Calu3 (cell line): ENCODE data around the gene PDZD7. TPM values are rescaled to one million over a fixed set of nuclear protein-coding genes. Genes with fewer than 3 reads are reported as not detected.
A peak's percentile ranks its signal among the peaks of the same experiment; 100 is the strongest.

Experiments
- Bru-seq: library from RNA; stranded (reverse); fragments of 400-500 nt; gene quantifications from one replicate; lab custom pipeline; 2021; lab: Mats Ljungman, UMichigan
- BruChase-seq, 2 experiments: library from RNA; stranded (reverse); fragments of 400-500 nt; gene quantifications; one replicate each; lab custom pipeline; 2021; lab: Mats Ljungman, UMichigan
- BruUV-seq: library from RNA; stranded (reverse); fragments of 400-500 nt; replicated peaks from 2 replicates; lab custom pipeline; 2021; lab: Mats Ljungman, UMichigan
- CTCF ChIA-PET: fragments of 300-600 bp; sonication (Branson Sonifier 250); formaldehyde crosslinking; loops from one replicate; lab custom pipeline; 2022; ENCODE audit warnings: antibody characterized with exemption; lab: Charles Lee
- DNase-seq: peaks from one replicate; pipeline ENCODE4 v3.0.0; 2022
- H3K27ac Mint-ChIP-seq: one replicate; pipeline ENCODE4 v1.8.0; 2022; ENCODE audit warnings: mixed read lengths; ENCODE audit not compliant: unreplicated experiment
- H3K27me3 Mint-ChIP-seq: one replicate; pipeline ENCODE4 v1.8.0; 2022; ENCODE audit warnings: mixed read lengths; ENCODE audit not compliant: unreplicated experiment
- H3K36me3 Mint-ChIP-seq: one replicate; pipeline ENCODE4 v1.8.0; 2022; ENCODE audit warnings: mild to moderate bottlenecking, moderate library complexity, mixed read lengths; ENCODE audit not compliant: insufficient read depth, unreplicated experiment
- H3K4me1 Mint-ChIP-seq: one replicate; pipeline ENCODE4 v1.8.0; 2022; ENCODE audit warnings: mild to moderate bottlenecking, low read depth, mixed read lengths; ENCODE audit not compliant: unreplicated experiment
- H3K4me3 Mint-ChIP-seq: one replicate; pipeline ENCODE4 v1.8.0; 2022; ENCODE audit warnings: mild to moderate bottlenecking, low read depth, moderate library complexity, mixed read lengths; ENCODE audit not compliant: unreplicated experiment
- H3K9me3 Mint-ChIP-seq: one replicate; pipeline ENCODE4 v1.8.0; 2022; ENCODE audit warnings: low read depth, mixed read lengths; ENCODE audit not compliant: unreplicated experiment
- CTCF ChIP-seq: fragments of 200-600 bp; IDR thresholded peaks from one replicate; pipeline ENCODE4 v1.8.0; 2022; ENCODE audit warnings: antibody characterized with exemption; ENCODE audit not compliant: unreplicated experiment
- intact Hi-C: fragments of 100-400 bp; cut with micrococcal nuclease; formaldehyde crosslinking; loops from one replicate; pipeline ENCODE4 v1.10.0; 2022; ENCODE audit not compliant: unreplicated experiment
- long read RNA-seq: library from polyadenylated mRNA; stranded (forward); transcript quantifications from one replicate; pipeline ENCODE4 v2.0.0, GENCODE V29; 2022
- total RNA-seq: library from RNA; stranded (reverse); gene quantifications from 2 replicates; pipeline ENCODE4 v1.2.3, GENCODE V29; 2022

Gene PDZD7
- total RNA-seq, result 1.2 and 1.3 TPM in 2 replicates
- Bru-seq, nascent RNA, result percentile 25 among the genes with signal in this experiment
- percentile 24 among the genes with signal in this experiment for BruChase-seq, experiment 1, labeled RNA remaining after a 6-hour chase
- BruChase-seq, experiment 2, labeled RNA remaining after a 2-hour chase, result percentile 29 among the genes with signal in this experiment
- long read RNA-seq, partial matches to known transcripts, result 2 of 4 reads
- long read RNA-seq, other reads (novel, unspliced or antisense), result 1 of 4 reads

GRCh38 chr10:101031128-101031795, at the start of gene PDZD7, which contains the start of gene SFXN3:
Gene PDZD7 (minus strand): TSS chr10:101031129. CDS start chr10:101030219, 910 bp downstream.
Gene SFXN3 (plus strand): TSS chr10:101031234. CDS start chr10:101034695, 3,461 bp downstream.
- CTCF ChIA-PET, result interaction anchor here (0.6 to 1.7 kb wide), 5 partner anchors 10 to 100 kb away, joined by 3 to 10 read pairs (median 6); partner anchors contain the start of gene TLX1
- no TSS peak for BruUV-seq
- intact Hi-C loops, result no loop called here

GRCh38 chr10:101079874-101080273, 48.9 kb upstream of the PDZD7 start:
- intact Hi-C loops, result no loop called here
- Mint-ChIP-seq H3K27me3 (peaks cover 89% of the 10 kb centered on the region), H3K4me1 (no peaks in the 10 kb centered on the region), H3K27ac (no peak overlapping the region), H3K9me3 (no peaks in the 10 kb centered on the region), H3K4me3 (no peak overlapping the region), H3K36me3 (peaks cover 3% of the 10 kb centered on the region)
- CTCF ChIA-PET, result interaction anchor here (0.8 kb wide), 1 partner anchor 30 kb away, joined by 3 read pairs; no protein-coding TSS in a partner anchor
- no peak for DNase-seq
- BruUV-seq, result no TSS peak
- TF ChIP-seq CTCF, result no peak

More at GRCh38 chr10:101031128-101031795, at the start of gene PDZD7, which contains the start of gene SFXN3:
- peaks cover 8% of the 10 kb centered on the region for H3K4me1 Mint-ChIP-seq
- H3K27me3 Mint-ChIP-seq, result no peaks in the 10 kb centered on the region
- peaks cover 34% of the 10 kb centered on the region for H3K36me3 Mint-ChIP-seq
- peak within 1 kb of the TSS; percentile 73 for H3K27ac Mint-ChIP-seq
- no peak for TF ChIP-seq CTCF
- H3K9me3 Mint-ChIP-seq, result no peaks in the 10 kb centered on the region
- DNase-seq, result peak; percentile 95
- peak within 1 kb of the TSS; percentile 78 for H3K4me3 Mint-ChIP-seq

GRCh38 chr10:101076630-101077029, 45.7 kb upstream of the PDZD7 start:
- H3K4me1 Mint-ChIP-seq, result peaks cover 8% of the 10 kb centered on the region
- no peak overlapping the region for H3K4me3 Mint-ChIP-seq
- no TSS peak for BruUV-seq
- no peaks in the 10 kb centered on the region for H3K9me3 Mint-ChIP-seq
- no peak for DNase-seq
- TF ChIP-seq CTCF, result no peak
- peaks cover 93% of the 10 kb centered on the region for H3K27me3 Mint-ChIP-seq
- H3K36me3 Mint-ChIP-seq, result peaks cover 3% of the 10 kb centered on the region
- CTCF ChIA-PET, result interaction anchor here (0.5 to 1.0 kb wide), 2 partner anchors 10 to 262 kb away, joined by 3 read pairs; no protein-coding TSS in a partner anchor
- no peak overlapping the region for H3K27ac Mint-ChIP-seq
- intact Hi-C loops, result no loop called here

- BruUV-seq, result no TSS peak
- intact Hi-C loops, result no loop called here
These were observed 44.8 kb upstream of the PDZD7 start for GRCh38 chr10:101075775-101076174.

More at GRCh38 chr10:101075775-101076174, 44.8 kb upstream of the PDZD7 start:
- CTCF ChIA-PET, result interaction anchor here (0.7 to 1.0 kb wide), 2 partner anchors 9 to 26 kb away, joined by 3 to 4 read pairs; no protein-coding TSS in a partner anchor
- no peak overlapping the region for H3K27ac Mint-ChIP-seq
- peaks cover 8% of the 10 kb centered on the region for H3K4me1 Mint-ChIP-seq
- no peak for DNase-seq
- H3K27me3 Mint-ChIP-seq, result peaks cover 87% of the 10 kb centered on the region
- no peak overlapping the region for H3K4me3 Mint-ChIP-seq
- H3K9me3 Mint-ChIP-seq, result no peaks in the 10 kb centered on the region
- H3K36me3 Mint-ChIP-seq, result peaks cover under 1% of the 10 kb centered on the region
- no peak for TF ChIP-seq CTCF
